NCI-H460 (cell line): ENCODE results near the gene NPHP3. TPM values are rescaled to one million over a fixed set of nuclear protein-coding genes. Genes with fewer than 3 reads are reported as not detected.
"Not testable (repeated sequence)": the region's sequence is repeated elsewhere in the genome, so short reads cannot be mapped to it uniquely, and the experiment has no call there.

Source experiments
- DNase-seq: peaks from one replicate; pipeline ENCODE4 v3.0.0-alpha.2; 2016; ENCODE audit warnings: low read depth; ENCODE audit errors: extremely low read depth
- polyA plus RNA-seq: library from polyadenylated mRNA; depleted of rRNA; stranded (reverse); fragments of >200 nt; gene quantifications from 2 replicates; pipeline ENCODE4 v1.2.3, GENCODE V29; 2014; cell fraction: nucleus; rRNA removed
- total RNA-seq: library from RNA; depleted of rRNA; stranded (reverse); fragments of >200 nt; shearing (Covaris generic); gene quantifications from 2 replicates; pipeline ENCODE4 v1.2.3, GENCODE V29; 2014; rRNA removed

The NPHP3 gene, protein sequence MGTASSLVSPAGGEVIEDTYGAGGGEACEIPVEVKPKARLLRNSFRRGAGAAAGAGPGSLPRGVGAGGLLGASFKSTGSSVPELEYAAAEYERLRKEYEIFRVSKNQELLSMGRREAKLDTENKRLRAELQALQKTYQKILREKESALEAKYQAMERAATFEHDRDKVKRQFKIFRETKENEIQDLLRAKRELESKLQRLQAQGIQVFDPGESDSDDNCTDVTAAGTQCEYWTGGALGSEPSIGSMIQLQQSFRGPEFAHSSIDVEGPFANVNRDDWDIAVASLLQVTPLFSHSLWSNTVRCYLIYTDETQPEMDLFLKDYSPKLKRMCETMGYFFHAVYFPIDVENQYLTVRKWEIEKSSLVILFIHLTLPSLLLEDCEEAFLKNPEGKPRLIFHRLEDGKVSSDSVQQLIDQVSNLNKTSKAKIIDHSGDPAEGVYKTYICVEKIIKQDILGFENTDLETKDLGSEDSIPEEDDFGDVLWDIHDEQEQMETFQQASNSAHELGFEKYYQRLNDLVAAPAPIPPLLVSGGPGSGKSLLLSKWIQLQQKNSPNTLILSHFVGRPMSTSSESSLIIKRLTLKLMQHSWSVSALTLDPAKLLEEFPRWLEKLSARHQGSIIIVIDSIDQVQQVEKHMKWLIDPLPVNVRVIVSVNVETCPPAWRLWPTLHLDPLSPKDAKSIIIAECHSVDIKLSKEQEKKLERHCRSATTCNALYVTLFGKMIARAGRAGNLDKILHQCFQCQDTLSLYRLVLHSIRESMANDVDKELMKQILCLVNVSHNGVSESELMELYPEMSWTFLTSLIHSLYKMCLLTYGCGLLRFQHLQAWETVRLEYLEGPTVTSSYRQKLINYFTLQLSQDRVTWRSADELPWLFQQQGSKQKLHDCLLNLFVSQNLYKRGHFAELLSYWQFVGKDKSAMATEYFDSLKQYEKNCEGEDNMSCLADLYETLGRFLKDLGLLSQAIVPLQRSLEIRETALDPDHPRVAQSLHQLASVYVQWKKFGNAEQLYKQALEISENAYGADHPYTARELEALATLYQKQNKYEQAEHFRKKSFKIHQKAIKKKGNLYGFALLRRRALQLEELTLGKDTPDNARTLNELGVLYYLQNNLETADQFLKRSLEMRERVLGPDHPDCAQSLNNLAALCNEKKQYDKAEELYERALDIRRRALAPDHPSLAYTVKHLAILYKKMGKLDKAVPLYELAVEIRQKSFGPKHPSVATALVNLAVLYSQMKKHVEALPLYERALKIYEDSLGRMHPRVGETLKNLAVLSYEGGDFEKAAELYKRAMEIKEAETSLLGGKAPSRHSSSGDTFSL (N-terminal part only)
- 14.5 and 19.7 TPM in 2 replicates for total RNA-seq
- 27.7 and 33.6 TPM in 2 replicates for polyA plus RNA-seq

GRCh38 chr3:132722165-132723023, at the start of gene NPHP3:
TSS of gene NPHP3 (minus strand) at chr3:132722409. CDS start at chr3:132722355, 54 bp downstream.
- peak; percentile 90 for DNase-seq

GRCh38 chr3:132758740-132759139, 36.5 kb upstream of the NPHP3 start:
- DNase-seq: no peak

GRCh38 chr3:132756108-132756650, 34.0 kb upstream of the NPHP3 start:
- no peak for DNase-seq

DNA sequence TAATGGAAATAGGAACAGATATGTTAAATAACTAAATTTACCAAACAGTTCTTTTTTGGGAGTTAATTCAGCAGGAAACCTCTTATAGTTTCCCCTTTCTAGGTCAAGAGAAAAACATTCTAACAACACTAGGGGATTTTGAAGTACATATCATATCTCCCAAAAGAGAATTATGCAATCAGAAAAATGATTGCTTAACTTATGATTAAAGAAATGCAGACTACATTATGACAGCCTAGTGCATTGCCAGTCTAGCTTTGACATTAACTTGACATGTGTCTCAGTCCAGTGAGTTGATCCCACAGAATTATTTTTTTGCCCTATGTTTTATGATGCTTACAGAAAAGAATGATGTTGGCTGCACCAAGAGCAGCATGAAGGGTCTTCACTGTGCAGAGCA, 31.7 kb upstream of the NPHP3 start:
- no peak for DNase-seq

DNA sequence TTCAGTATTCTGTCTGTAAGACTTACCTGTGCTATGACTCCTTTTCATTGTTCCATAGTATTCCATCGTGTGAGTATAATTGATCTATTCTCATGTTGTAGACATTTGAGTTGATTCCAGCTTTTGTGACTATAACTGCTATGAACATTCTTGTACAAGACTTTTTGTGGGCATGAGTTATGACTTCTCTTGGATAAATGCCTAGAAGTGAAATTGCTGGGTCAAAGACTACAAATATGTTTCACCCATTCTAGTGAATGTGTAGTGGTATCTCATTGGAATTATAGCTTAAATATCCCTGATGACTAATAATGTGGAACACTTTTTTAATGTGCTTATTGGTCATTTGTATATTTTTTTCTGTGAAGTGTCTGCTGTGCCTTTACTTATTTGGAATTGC, 27.6 kb upstream of the NPHP3 start:
- no peak for DNase-seq

DNA sequence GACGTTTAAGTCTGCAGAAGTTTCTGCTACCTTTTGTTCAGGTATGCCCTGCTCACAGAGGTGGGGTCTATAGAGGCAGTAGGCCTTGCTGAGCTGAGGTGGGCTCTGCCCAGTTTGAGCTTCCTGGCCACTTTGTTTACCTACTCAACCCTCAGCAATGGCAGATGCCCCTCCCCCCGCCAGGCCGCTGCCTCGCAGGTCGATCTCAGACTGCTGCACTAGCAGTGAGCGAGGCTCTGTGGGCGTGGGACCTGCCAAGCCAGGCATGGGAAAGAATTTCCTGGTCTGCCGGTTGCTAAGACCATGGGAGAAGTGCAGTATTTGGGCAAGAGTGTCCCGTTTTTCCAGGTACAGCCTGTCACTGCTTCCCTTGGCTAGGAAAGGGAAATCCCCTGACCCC, 24.5 kb upstream of the NPHP3 start:
- not testable (repeated sequence) for DNase-seq

DNA sequence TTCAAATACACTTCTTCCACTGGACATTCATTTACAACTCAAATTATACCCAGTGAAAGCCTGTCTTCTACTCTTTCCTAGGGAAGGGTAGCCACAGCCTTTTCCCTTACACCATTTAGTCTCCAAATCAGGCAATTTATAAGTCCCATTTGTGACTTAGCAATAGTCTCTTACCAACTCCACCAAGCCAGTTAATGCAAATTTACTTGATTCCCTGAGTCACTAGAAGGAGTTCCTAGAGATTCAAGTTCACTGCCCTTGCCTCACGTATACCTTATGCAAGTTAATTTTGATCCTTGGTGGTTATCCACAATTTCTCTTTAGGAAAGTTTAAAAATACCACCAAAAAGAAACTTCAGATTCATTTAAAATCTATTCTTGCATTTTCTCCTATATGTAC, 16.1 kb upstream of the NPHP3 start:
- DNase-seq: no peak

- DNase-seq: no peak
These were observed 13.4 kb upstream of the NPHP3 start for GRCh38 chr3:132735589-132735988.

- DNase-seq: peak; percentile 27
These were observed 8.8 kb upstream of the NPHP3 start for GRCh38 chr3:132730891-132731580.

- DNase-seq: peak; percentile 26
These were observed 4.2 kb upstream of the NPHP3 start for GRCh38 chr3:132726341-132726823.

GRCh38 chr3:132723024-132723950, 1.1 kb upstream of the NPHP3 start:
- DNase-seq: no peak

DNA sequence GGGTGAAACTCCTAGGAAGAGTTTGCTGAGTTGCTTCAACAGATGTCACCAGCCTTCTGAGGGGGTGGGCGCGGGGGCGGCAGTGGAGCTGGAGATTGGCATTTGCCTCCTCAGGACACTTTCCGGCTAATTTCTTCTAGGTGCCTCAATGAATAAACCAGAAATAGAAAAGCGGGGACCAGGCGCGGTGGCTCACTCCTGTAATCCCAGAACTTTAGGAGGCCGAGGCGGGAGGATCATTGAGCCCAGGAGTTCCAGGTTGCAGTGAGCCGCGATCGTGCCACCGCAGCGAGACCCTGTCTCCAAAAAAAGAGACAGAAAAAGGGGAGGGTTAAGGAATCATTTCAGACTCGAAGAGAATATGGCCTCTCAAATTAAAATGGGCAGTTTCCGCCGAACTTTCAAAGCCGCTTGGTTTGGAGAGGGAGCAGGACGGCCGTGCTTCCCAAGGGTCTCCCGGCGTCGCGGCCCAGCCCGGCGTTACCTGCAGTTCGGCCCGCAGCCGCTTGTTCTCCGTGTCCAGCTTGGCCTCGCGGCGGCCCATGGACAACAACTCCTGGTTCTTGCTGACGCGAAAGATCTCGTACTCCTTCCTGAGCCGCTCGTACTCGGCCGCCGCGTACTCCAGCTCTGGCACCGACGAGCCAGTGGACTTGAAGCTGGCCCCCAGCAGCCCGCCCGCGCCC, 587 bp downstream of the NPHP3 start:
- peak; percentile 32 for DNase-seq

- no peak for DNase-seq
These were observed 2.0 kb downstream of the NPHP3 start for GRCh38 chr3:132720228-132720627.

GRCh38 chr3:132716372-132716771, 5.8 kb downstream of the NPHP3 start:
- DNase-seq: no peak

DNA sequence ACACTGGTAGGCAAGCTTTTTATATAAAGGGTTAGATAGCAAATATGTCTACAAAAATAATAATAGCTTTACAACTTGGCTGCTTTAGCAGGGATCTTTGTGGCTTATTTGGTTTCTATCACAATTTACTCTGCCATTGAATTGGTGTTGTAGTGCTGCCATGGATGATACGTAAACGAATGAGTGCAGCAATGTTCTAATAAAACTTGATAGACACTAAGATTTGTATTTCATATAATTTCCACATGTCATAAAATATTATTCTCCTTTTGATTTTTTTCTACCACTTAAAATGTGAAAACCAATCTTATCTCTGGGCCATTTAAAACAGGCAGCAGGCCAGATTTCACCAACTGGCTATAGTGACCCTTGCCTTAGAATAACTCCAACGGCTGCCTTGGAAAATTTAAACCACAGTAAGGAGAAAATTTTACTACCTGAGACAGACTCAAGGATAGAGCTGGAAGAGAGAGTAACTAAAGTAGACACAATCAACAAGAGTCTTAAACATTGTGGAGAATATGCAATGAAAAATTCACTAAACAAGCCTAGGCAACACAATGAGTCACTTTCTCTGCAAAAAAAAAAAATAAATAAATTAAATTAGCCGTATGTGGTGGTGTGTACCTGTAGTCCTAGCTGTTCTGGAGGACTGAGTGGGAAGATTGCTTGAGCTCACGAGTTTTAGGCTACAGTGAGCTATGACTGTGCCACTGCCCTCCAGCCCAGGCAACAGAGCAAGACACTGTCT, 8.1 kb downstream of the NPHP3 start:
- no peak for DNase-seq

GRCh38 chr3:132710311-132710710, 11.9 kb downstream of the NPHP3 start:
- DNase-seq: no peak
